SK-N-SH treated with all-trans-retinoic acid at 6 μM for 48 hours (cell line): ENCODE measurements around the gene CNPPD1.

Source experiments
- ESRRG ChIP-seq: fragments of 250-450 bp; sonication (Bioruptor Pico); IDR thresholded peaks from 2 replicates; pipeline ENCODE4 v1.6.1; 2021; ENCODE audit warnings: mild to moderate bottlenecking
- RARB ChIP-seq: fragments of 250-450 bp; sonication (Bioruptor Pico); IDR thresholded peaks from 2 replicates; pipeline ENCODE4 v1.8.0; 2021; ENCODE audit warnings: mild to moderate bottlenecking, moderate library complexity
- TOX ChIP-seq: fragments of 250-450 bp; sonication (Bioruptor Pico); IDR thresholded peaks from 2 replicates; pipeline ENCODE4 v1.8.0; 2021; ENCODE audit warnings: mild to moderate bottlenecking, moderate library complexity, borderline replicate concordance
- TF ChIP-seq, protein P1 (sequence below): fragments of 250-450 bp; sonication (Bioruptor Pico); IDR thresholded peaks from 2 replicates; pipeline ENCODE4 v1.5.1; 2020; ENCODE audit warnings: low read depth, mild to moderate bottlenecking, moderate library complexity

DNA sequence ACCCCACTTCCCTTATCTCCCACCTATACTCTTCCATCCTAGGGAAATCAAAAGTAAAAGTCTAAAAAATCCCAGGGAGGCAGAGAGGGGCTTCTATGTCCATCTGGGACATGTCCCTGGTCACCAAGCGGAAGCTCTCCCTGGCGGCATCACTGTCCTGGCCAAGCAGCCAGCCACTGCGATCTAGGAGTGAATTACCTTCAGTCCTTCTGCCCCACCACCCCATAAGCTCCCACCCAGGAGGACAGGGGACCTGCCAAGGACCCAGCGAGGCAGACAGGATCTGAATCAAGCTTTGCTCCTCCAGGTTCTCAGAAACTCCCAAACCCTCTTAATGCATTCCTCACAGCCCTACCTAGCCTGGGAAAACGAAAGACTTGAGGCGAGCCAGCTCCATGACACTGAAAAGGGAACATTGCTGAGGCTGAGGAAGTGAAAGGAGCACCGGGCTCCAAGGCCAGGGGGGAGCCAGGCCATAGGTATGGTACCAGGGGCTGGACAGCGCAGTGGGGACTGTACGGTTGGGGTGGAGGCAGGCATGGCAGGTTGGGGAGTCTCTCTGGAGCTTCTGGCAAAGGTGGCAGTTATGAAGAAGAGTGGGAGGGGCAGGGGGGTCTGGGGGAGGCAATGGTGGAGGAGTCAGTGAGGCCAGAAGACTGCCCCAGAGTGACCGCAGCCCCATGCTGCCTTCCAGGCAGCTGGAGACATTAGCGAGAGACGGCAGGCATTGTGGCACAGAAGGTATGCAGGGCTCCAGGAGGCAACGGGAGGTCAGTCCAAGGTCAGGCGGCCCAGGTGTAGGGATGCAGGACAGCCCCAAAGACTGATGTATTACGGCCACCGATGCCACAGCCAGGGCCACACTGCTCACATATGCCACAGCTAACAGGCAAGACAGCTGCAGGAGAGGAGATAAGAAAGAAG is 4.2 kb downstream of the CNPPD1 start:
- TF ChIP-seq TOX (no peak), RARB (CRISPR knock-in tag) (no peak), ESRRG (CRISPR knock-in tag) (no peak)
- TF ChIP-seq, protein P1, sequence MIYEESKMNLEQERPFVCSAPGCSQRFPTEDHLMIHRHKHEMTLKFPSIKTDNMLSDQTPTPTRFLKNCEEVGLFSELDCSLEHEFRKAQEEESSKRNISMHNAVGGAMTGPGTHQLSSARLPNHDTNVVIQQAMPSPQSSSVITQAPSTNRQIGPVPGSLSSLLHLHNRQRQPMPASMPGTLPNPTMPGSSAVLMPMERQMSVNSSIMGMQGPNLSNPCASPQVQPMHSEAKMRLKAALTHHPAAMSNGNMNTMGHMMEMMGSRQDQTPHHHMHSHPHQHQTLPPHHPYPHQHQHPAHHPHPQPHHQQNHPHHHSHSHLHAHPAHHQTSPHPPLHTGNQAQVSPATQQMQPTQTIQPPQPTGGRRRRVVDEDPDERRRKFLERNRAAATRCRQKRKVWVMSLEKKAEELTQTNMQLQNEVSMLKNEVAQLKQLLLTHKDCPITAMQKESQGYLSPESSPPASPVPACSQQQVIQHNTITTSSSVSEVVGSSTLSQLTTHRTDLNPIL, result no peak
